IPS-NIHi11 (cell line): Measurements from ENCODE around the gene CAMKMT.
A peak's percentile ranks its signal among the peaks of the same experiment; 100 is the strongest.

ENCODE experiments used
- DNase-seq: peaks from one replicate; pipeline ENCODE4 v3.0.0; 2012; ENCODE audit warnings: mixed read lengths, low spot score

Gene CAMKMT

GRCh38 chr2:44744961-44745892, 383.5 kb downstream of the CAMKMT start:
- no peak for DNase-seq

GRCh38 chr2:44745922-44746766, 384.4 kb downstream of the CAMKMT start:
- DNase-seq: no peak

GRCh38 chr2:44746856-44747615, 385.3 kb downstream of the CAMKMT start:
- DNase-seq: peak; percentile 24

GRCh38 chr2:44747794-44748193, 386.0 kb downstream of the CAMKMT start:
- DNase-seq: no peak

- peak; percentile 66 for DNase-seq
These were observed 390.2 kb downstream of the CAMKMT start for GRCh38 chr2:44751754-44752479.

GRCh38 chr2:44752761-44753160, 391.0 kb downstream of the CAMKMT start:
- DNase-seq: no peak

- DNase-seq: no peak
These were observed 392.0 kb downstream of the CAMKMT start for GRCh38 chr2:44753552-44754285.

GRCh38 chr2:44758591-44758990, 396.8 kb downstream of the CAMKMT start:
- no peak for DNase-seq

- no peak for DNase-seq
These were observed 398.1 kb downstream of the CAMKMT start for GRCh38 chr2:44759823-44760222.

- no peak for DNase-seq
These were observed 401.6 kb downstream of the CAMKMT start for GRCh38 chr2:44763275-44763782.

GRCh38 chr2:44766220-44766619, 404.5 kb downstream of the CAMKMT start:
- no peak for DNase-seq

GRCh38 chr2:44766777-44767176, 405.0 kb downstream of the CAMKMT start:
- no peak for DNase-seq

- no peak for DNase-seq
These were observed 405.9 kb downstream of the CAMKMT start for GRCh38 chr2:44767691-44768090.

- peak; percentile 33 for DNase-seq
These were observed 406.9 kb downstream of the CAMKMT start for GRCh38 chr2:44768438-44769236.

GRCh38 chr2:44769349-44770011, 407.7 kb downstream of the CAMKMT start:
- DNase-seq: no peak

GRCh38 chr2:44770221-44771195, 408.8 kb downstream of the CAMKMT start:
- peak; percentile 50 for DNase-seq

GRCh38 chr2:44771522-44771921, 409.8 kb downstream of the CAMKMT start:
- DNase-seq: no peak

GRCh38 chr2:44772131-44772530, 410.4 kb downstream of the CAMKMT start:
- DNase-seq: no peak
